HG02610 (cell line): ENCODE data around the gene ZFYVE28.
"Not testable (repeated sequence)": the region's sequence is repeated elsewhere in the genome, so short reads cannot be mapped to it uniquely, and the experiment has no call there.

ENCODE experiments used
- ATAC-seq: cut with Tn5 transposase; IDR thresholded peaks from one replicate; pipeline ENCODE4 v1.9.1; 2021; ENCODE audit warnings: mild to moderate bottlenecking, moderate library complexity; ENCODE audit not compliant: unreplicated experiment

Gene ZFYVE28

DNA sequence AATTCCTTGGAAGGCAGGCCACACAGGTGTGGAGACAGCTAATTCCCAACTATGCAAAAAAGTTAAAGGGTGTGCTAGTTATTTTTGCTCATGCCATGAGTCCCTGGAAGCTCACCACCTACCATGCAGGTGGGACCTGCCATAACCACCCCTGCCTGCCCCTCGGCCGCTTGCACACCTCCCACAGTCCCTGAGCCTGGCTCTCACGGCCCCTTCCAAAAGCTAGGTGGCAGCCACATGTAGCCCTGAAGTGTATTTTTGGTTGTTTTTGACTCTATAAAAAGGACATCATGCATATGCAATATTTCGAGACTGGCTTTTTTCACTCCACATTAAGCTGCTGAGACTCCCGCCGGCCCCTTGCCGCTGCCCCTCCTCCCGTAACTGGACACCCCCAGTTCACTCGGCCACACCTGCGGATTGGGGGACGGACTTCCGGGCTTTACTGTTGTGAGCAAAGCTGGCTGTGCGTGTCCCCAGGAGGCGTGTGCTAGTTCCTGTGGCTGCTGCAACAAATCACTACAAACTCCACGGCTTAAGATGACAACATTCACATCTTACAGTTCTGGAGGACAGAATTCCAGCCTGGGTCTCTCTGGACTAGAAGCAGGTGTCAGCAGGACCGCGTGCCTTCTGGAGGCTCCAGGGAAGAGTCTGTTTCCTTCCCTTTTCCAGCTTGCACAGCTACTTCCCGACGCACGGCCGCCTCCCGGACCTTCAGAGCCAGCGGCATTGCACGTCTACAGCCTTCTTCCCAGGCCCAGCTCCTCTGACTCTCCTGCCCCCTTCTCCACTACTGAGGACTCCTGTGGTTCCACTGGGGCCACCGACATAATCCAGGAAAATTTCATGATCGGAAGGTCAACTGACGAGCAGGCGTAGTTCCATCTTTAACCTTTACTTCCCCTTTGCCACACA, 24.8 kb downstream of the ZFYVE28 start:
- no peak for ATAC-seq

DNA sequence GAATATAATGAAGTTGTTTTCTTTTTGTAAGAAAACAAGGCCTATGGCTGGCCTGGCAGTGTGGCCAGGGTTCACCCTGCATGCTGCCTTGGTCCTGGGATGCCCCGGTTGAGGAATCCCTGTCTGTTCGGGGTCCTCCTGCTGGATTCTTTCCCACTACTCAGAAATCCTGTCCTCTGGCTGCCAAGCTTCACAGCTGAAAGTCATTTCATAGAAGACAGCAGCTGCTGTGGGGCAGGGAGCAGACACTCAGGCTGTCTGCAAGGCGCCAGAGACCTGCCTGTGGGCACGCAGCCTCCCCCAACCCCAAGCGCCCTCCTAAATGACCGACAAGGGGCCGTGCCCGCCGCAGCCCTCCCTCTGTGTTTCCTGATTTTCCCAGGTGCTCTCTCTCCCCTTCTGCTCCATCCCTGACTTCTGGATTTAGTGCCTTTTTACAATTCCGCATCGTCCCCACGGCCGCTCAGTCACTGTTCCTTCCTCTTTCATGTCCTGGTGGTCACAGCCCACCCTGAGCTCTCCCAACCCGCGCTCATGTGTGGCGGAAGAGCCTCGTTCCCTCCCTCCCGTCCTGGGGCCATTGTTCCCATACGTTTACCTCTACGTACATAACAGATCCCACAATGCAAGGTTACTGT, 27.5 kb downstream of the ZFYVE28 start:
- ATAC-seq, result no peak

DNA sequence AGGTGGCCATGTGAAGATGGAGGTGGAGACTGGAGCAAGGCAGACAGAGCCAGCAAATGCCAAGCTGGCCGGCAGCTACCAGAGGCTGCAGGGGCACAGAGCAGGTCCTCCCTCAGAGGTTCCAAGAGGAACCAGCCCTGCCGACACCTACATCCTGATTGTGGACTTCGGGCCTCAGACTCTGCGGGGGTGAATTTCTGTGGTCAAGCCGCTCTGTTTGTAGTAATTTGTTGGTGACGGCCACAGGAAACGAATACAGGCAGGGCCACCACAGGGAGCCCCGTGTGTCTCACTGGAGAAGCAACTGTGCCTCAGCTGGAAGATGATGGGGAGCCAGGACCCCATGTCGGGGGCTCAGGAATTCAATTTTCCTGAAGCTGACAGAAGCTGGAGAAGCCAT, 28.3 kb downstream of the ZFYVE28 start:
- no peak for ATAC-seq

DNA sequence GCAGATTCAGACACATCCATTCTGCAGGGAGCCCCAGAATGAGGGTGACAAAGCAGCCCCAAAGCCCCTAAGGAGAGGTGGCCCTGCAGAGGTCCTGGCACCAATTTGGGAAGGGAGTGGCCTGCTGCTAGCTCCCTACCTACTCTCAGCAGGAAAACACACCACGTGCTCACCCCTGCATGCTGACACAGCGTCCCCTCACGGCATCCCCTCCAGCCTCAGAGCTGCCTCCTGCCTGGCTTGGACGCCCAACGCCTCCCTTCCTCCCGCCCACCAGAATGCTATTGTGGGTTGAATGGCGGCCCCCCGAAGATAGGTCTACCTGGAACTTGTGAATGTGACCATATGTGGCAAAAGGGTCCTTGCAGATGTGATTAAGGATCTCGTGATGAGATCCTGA, 28.8 kb downstream of the ZFYVE28 start:
- no peak for ATAC-seq

DNA sequence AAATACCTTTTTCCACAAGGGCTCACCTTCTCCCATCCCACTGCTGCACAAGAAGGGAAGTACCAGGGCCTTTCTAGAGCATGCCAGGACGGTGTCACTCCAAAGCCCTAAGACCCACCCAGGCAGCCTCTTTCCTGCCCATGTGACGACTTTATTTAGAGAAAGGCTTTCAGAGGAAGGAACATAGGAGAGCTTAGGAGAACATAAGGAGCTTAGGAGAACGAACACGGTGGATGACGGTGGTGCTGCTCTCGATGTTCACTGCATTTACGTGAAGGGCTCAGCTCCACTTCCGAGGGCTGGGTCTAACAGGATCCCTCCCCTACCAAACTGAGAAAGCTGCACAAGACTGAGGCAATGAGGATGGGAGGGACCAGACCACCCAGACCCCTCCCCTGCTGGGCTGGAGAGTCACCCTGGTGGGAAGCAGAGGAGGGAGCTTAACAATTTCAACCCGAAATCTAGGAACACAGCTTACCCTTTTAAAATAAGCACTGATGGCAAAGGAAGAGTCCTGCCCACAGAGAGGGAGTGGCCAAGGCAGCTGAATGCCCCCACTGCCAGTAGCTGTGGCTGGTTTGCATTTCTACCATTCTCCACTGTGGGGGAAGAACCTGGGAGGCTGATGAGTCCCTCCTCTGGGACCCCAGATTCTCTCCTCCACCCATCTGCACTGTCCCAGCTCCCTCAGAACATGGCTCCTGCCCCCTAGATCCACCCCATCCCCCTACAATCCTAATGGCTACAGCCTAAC, 29.8 kb downstream of the ZFYVE28 start:
- ATAC-seq, result no peak

DNA sequence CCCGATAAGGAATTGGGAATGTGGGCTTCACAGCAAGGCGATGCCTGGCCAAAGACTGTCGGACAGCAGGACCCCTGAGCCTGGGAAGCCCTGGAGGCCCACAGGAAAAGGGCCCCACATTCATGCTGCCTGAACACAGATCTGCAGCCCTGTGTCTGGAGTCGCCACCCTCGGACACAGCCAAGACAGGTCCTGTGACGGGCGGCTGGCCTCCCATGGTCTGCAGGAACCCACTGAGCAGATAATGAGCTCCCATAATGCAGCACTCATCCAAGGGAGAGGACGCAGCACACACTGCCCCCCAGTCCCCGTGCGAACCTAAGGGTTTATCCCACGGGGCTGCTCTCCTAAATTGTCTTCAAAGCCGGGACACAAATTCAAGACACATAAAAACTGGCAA, 30.6 kb downstream of the ZFYVE28 start:
- no peak for ATAC-seq

DNA sequence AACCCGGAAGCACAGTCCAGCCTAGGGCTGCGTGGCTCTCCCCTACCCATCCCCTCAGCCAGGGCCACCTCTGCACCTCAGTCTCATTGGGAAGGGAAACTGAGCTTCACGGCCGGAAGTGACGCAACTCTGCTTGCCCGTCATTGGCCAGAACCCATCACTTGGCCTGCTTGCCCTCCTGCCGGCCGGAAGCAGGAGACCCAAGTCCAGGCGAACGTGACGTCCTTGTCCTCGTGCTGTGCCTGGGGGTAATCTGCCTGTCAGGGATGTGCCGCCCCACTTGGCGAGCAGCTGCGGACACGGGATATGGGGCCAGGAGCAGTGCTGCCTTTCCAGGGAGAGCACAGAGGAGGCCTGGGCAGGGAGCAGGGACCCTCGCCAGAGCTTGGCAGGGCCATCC, 31.2 kb downstream of the ZFYVE28 start:
- ATAC-seq, result no peak

DNA sequence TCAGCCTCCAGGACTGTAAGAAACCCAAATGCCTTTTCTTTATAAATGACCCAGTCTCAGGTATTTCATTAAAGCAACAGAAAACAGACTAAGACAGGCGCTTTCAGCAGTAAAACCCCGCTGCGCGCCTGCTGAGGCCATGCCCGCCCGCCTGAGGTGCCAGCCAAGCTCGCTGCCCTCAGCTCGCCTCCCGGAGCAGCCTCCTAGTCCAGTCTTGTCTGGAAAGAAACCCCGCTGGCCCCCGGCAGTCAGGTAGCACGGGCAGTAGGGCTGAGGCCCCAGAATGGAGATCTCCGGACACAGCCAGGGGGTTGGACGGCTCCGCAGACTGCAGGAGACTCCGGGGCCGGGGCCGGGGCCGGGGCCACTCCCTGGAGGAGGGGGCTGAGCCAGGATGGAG, 31.7 kb downstream of the ZFYVE28 start:
- ATAC-seq, result no peak

DNA sequence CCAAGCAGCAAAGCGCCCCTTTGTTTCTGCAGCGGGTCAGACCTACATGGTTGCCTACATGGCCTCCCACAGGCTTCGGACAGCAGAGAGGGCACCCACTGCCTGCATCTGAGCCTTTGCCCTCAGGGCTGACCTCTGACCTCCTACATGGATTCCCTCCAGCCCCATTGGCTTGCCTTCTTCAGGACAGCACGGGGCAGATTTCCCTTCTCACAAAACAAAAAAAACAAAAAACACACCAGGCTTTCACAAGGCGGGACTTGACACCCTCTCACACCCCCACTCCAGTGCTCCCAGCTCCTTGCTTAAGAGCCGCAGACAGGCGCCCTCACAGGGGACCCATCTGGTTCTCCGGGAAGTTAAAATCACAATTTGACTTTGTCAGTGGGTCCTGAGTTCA, 32.9 kb downstream of the ZFYVE28 start:
- ATAC-seq, result no peak

DNA sequence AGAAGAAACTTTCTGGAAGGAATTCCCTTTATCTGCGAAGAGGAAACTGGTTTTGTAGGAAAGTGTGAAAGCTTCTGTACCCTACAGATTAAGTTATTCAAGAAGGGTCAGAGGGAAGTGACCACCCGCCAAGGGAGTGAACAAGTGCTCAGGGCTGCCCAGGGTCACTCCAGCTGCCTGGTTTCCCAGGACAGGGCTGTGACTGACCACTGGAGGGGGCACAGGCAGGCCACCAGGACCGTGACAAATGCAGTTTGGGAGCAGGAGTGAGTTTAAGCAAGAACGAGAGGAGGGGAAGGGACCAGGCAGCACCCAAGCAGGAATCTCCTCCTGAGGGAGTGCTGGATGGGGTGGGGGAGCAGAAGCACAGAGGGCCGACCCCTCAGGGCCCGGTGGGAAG, 34.2 kb downstream of the ZFYVE28 start:
- no peak for ATAC-seq

DNA sequence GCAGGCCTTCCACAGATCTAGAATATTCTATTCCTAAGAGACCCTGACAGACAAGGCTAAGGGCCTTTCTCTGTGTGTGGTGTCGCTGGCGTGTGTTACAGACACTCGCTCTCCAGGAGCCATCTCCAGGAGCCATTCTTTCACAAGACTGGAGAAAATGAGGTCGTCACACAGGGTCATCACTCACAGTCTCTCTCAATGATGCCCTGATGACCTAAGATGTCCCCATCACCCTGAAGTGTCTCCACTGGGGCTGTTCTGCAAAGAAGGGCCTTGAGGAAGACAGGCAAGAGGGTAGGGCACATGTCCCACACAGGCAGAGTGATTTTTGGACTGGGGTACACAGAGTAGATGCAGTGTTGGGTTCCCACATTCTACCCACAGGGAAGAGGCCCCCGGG, 34.7 kb downstream of the ZFYVE28 start:
- no peak for ATAC-seq

DNA sequence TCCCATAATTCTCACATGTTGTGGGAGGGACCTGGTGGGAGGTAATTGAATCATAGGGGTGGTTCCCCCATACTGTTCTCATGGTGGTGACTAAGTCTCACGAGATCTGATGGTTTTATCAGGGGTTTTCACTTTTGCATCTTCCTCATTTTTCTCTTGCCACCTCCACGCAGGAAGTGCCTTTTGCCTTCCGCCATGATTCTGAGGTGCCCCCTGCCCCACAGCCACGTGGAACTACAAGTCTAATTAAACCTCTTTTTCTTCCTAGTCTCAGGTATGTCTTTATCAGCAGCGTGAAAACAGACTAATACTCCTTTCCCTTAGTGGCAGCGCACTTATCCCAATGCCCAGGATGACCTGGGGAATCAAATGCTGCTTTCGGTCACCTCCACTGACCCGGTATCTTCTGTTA, 35.2 kb downstream of the ZFYVE28 start:
- not testable (repeated sequence) for ATAC-seq

DNA sequence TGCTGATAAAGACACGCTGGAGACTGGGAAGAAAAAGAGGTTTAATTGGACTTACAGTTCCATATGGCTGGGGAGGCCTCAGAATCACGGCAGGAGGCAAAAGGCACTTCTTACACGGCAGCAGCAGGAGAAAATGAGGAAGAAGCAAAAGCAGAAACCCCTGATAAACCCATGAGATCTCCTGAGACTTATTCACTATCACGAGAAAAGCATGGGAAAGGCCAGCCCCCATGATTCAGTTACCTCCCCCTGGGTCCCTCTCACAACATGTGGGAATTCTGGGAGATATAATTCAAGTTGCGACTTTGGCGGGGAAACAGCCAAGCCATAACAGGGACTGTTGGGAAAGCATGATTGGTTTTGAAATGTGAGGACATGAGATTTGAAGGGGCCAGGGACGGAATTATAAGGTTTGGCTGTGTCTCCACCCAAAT, 35.7 kb downstream of the ZFYVE28 start:
- not testable (repeated sequence) for ATAC-seq

DNA sequence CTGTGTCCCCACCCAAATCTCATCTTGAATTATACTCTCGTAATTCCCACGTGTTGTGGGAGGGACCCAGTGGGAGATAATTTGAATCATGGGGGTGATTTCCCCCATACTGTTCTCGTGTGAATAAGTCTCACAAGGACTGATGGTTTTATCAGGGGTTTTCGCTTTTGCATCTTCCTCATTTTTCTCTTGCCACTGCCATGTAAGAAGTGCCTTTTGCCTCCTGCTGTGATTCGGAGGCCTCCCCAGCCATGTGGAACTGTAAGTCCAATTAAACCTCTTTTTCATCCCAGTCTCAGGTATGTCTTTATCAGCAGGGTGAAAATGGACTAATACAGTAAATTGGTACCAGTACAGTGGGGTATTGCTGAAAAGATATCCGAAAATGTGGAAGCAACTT, 37.9 kb downstream of the ZFYVE28 start:
- ATAC-seq, result not testable (repeated sequence)

DNA sequence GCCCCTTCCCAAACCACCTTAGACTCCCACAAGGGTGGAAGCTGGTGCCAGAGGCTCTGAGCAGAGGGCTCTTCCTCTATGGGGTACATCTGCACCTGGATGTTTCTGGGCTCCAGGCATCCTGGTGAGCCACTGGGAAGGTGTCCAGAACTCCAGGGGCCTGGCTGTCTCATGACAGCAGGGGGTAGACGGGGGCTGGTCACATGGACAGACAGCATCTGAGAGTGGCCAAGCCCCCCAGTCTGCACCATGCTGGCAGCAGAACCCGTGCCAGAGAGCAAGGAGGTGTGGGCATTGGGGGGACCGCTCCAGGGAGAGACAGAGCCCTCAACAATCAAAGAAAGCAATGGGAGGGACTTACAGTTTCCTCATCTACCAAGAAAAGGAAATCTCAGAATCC, 39.5 kb downstream of the ZFYVE28 start:
- no peak for ATAC-seq

DNA sequence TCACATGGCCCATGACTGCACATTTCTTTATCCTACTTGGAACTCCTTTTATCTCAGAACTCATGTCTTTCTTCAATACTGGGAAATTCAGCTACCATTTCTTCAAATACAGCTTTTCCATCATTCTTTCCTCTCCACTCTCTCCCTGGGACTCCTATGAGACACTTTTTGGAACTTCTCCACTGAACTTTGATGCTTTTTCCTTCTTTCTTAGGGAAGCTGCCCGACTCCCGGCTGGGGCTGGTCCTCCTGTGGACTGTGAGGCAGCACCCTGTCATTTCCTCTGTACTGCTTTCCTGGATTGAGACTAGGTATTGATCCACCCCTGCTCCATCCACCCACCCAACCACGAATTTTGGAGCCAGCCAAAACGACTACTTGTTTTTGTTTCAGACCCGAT, 40.0 kb downstream of the ZFYVE28 start:
- ATAC-seq, result no peak

DNA sequence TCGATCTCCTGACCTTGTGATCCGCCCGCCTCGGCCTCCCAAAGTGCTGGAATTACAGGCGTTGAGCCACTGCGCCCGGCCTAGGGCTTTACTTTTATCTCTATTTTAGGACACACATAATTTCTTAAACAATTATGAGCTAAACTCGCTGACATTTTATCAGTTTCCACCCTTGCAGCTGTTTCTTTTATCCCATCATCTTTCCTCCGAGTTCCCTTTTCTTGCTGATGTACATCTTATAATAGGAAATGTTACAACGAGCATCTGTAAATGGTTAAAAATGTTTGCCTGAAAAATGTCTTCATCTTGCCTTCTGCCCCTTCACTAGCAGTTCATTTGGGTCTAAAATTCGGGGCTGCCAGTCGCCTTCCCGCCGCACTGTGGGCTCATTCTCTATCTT, 41.2 kb downstream of the ZFYVE28 start:
- no peak for ATAC-seq

DNA sequence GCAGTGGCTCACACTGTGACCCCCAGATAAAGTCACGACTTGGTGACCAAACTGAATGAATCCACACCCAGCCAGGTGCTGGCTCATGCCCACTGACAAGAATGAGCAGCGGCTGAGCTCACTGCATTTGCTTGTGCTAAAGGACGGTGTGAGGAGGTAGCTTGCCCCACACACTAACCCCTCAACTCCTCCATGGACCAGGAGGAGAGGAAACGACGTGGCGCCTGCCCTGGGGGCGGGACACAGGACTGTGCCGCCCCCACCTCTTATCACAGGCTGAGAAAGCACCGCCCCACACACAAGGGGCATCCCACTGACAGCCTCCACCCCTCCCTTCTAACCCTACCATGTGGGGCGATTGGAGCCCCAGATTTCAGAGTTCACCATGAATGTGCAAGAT, 43.0 kb downstream of the ZFYVE28 start:
- no peak for ATAC-seq

DNA sequence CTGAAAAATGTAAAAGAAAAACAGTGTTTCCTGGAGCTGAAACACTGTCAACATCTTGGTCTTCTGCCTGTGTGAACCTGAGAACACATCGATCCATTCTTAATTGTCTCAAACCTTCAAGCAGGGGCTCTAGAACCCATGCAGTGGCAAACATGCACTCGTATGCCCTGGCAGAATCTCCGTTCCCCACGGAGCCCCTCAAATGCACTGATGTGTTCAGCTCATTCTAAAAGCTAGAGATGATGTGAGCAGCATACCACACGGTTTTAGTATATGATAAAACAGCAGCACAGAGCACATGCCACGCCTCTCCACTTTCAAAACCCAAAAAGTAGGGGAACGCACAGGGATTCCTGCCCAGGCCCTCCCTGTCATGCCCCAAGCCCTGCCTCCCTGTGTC, 44.9 kb downstream of the ZFYVE28 start:
- no peak for ATAC-seq

DNA sequence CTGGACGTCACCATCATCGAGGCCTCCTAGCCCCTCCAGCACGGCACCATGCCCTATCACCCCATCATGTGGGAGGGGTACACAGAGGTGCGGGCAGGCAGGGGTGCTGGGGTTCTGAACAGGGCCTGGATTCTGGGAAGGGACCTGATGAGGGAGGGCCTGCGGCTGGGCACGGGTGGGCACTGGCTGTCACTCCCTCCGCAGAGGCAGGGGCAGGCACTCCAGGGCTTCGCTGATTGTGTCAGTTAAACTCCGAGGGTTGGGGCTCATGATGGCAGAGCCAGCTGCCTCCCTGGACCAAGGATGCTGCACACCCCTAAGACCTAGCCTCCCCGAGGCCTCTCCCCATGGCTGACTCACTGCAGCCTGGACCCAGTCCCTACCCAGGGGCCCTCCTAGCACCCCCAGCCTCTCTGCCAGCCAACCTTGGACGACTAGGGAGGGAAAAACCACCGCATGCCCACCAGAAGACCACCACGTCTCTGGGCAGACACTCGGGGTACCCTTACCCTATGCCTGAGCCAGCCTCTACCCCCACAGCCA, 45.9 kb downstream of the ZFYVE28 start:
- no peak for ATAC-seq

DNA sequence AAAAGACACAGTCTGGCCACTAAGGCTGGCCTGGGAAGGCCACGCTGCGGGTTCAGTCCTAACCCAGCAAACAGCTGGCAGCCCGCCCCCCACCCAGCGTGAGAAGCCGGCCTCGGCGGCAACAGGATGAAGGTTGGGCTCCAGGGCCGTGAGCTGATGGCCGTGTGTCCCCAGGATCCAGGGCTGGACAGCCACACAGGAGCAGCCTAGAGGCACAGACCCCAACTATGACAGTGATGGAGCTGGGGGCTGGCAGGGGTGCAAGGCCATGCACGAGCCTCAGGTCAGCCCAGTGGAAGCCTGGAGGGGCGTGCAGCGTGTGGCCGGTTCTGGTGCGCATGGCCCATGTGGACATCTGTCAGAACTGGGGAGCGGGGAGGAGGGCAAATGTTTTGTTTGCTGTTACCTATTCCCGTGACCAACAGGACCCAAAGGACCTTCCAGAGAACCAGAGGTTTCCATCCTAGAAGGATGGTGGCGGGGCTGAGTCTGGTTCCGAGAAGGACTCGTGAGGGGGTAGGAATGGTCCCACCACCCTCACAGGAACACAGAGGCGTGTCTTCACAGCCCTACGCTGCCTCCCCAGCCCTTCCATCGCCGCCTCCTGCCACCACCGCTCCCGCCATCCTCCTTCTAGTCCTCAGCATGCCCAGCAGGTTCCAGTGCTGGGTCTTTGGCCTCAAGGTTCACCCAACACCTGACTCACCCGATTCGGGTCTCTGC, 46.5 kb downstream of the ZFYVE28 start:
- no peak for ATAC-seq
